Cardiac muscle cell (in vitro differentiated cells and primary cell): ENCODE measurements around the gene KISS1R. TPM values are rescaled to one million over a fixed set of nuclear protein-coding genes. Genes with fewer than 3 reads are reported as not detected.

Source experiments
- DNase-seq, 2 donors: peaks; one replicate each; pipeline versions ENCODE4 v3.0.0 to v3.0.0-alpha.2; 2010 to 2017; ENCODE audit warnings: low read depth in 1 of 2, low spot score in 1 of 2
- H3K27ac ChIP-seq: fragments of 200-600 bp; sonication (generic); 2 replicates; pipeline ENCODE4 v1.5.1; 2016
- H3K27me3 ChIP-seq: fragments of 200-600 bp; sonication (generic); 2 replicates; pipeline ENCODE4 v1.6.0; 2016; ENCODE audit warnings: control low read depth
- H3K36me3 ChIP-seq: fragments of 200-600 bp; sonication (generic); 2 replicates; pipeline ENCODE4 v1.5.1; 2016; ENCODE audit warnings: control low read depth
- H3K4me1 ChIP-seq: fragments of 200-600 bp; sonication (generic); 2 replicates; pipeline ENCODE4 v1.8.1; 2017; ENCODE audit warnings: low read depth, mild to moderate bottlenecking, mixed run types
- H3K4me3 ChIP-seq: fragments of 200-600 bp; sonication (generic); 2 replicates; pipeline ENCODE4 v1.5.1; 2016; ENCODE audit warnings: mild to moderate bottlenecking
- H3K9me3 ChIP-seq: fragments of 200-600 bp; sonication (generic); 2 replicates; pipeline ENCODE4 v1.5.1; 2017; ENCODE audit warnings: low read depth, mild to moderate bottlenecking, control low read depth
- polyA plus RNA-seq: library from polyadenylated mRNA; unstranded; fragments of >200 nt; fragmentation: Nextera tagmentation; extraction: Ambion mirVana; gene quantifications from 2 replicates; pipeline ENCODE4 v1.2.1, GENCODE V29; 2016
- total RNA-seq: library from RNA; depleted of rRNA; stranded (reverse); fragments of >200 nt; gene quantifications from 2 replicates; pipeline ENCODE4 v1.2.3, GENCODE V29; 2016
- TF ChIP-seq, protein P1 (sequence below): IDR thresholded peaks from 2 replicates; pipeline ENCODE4 v1.5.1; 2012; ENCODE audit warnings: low read depth, mild to moderate bottlenecking, low read length

Gene KISS1R
- total and polyA plus RNA-seq, 2 experiments from 2014 or later = 1.2 to 3.2 TPM

DNA sequence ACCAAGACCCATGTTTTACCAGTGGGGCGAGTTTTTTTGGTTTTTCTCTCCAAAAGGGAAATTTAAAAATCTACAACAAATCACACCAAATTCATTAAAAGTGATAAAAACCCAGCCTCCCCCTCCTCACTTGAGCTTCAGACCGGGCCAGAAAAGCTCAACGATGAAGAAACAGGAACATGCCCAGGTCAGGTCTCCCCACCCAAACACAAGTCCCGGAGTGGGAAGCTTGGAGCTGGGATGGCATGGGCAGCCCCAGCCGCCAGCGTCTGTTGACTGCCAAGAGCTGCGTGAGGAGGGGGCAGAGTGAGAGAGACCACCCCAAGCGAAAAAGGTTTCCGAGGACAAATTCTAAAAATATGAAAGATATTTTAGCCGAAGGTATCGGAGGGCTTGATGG lies 20.1 kb upstream of the KISS1R start:
- Histone ChIP-seq H3K4me3 (no peak overlapping the region), H3K27ac (no peak overlapping the region), H3K27me3 (no peaks in the 10 kb centered on the region), H3K9me3 (no peaks in the 10 kb centered on the region), H3K36me3 (no peaks in the 10 kb centered on the region), H3K4me1 (no peaks in the 10 kb centered on the region)
- no peak for DNase-seq
- TF ChIP-seq, protein P1, sequence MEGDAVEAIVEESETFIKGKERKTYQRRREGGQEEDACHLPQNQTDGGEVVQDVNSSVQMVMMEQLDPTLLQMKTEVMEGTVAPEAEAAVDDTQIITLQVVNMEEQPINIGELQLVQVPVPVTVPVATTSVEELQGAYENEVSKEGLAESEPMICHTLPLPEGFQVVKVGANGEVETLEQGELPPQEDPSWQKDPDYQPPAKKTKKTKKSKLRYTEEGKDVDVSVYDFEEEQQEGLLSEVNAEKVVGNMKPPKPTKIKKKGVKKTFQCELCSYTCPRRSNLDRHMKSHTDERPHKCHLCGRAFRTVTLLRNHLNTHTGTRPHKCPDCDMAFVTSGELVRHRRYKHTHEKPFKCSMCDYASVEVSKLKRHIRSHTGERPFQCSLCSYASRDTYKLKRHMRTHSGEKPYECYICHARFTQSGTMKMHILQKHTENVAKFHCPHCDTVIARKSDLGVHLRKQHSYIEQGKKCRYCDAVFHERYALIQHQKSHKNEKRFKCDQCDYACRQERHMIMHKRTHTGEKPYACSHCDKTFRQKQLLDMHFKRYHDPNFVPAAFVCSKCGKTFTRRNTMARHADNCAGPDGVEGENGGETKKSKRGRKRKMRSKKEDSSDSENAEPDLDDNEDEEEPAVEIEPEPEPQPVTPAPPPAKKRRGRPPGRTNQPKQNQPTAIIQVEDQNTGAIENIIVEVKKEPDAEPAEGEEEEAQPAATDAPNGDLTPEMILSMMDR = no peak

DNA sequence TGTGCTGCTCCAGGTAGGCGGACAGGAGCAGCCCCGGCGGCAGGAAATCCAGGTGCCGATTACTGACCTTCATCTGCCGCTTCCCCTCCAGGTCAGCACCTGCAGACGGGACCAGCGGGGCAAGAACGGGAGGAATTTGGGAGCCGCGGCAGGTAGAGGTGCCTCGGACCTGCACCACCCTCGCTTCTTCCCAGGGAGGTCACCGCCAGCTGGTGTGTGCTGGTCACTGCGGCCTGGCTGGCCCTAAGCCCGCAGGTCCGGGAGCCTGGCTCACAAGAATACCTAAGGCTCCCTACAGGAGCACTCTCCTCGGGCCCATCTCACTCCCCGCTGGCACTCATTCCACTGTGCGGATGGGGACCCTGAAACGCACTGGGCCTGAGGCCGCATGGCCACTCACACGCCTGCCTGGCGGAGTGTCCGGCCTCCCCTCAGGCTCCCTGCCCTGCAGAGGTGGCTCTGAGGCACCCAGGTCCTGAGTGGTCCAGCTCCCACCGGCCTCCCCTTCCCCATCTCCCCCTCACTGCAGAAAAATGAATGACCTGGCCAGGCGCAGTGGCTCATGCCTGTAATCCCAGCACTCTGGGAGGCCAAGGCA lies 19.6 kb upstream of the KISS1R start:
- Histone ChIP-seq H3K4me1 (no peaks in the 10 kb centered on the region), H3K27ac (no peak overlapping the region), H3K36me3 (no peaks in the 10 kb centered on the region), H3K27me3 (no peaks in the 10 kb centered on the region), H3K9me3 (no peaks in the 10 kb centered on the region), H3K4me3 (no peak overlapping the region)
- no peak for DNase-seq
- TF ChIP-seq, protein P1 = peak; percentile 5

DNA sequence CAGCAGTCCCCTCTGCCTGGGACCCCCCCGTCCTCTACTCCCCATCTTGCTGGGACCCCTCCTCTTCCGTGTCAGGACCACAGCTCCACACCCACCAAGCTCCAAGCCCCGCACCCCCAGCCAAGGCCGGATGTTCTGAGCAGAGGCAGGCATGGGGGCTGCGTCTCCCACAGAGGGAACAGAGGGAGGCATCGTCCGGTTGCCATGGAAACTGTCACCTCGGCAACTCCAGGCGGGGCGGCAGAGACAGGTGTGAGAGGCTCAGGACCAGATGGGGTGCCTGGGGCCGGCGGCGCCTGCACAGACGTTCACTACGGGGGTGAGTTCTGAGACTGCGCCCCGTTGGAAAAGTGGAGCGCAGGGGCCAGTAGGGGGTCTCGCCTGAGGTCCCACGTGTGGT lies 18.5 kb upstream of the KISS1R start:
- H3K36me3 ChIP-seq = no peaks in the 10 kb centered on the region
- no peaks in the 10 kb centered on the region for H3K4me1 ChIP-seq
- no peaks in the 10 kb centered on the region for H3K27me3 ChIP-seq
- TF ChIP-seq, protein P1 = no peak
- H3K4me3 ChIP-seq = no peak overlapping the region
- no peak for DNase-seq
- H3K9me3 ChIP-seq = no peaks in the 10 kb centered on the region
- no peak overlapping the region for H3K27ac ChIP-seq

DNA sequence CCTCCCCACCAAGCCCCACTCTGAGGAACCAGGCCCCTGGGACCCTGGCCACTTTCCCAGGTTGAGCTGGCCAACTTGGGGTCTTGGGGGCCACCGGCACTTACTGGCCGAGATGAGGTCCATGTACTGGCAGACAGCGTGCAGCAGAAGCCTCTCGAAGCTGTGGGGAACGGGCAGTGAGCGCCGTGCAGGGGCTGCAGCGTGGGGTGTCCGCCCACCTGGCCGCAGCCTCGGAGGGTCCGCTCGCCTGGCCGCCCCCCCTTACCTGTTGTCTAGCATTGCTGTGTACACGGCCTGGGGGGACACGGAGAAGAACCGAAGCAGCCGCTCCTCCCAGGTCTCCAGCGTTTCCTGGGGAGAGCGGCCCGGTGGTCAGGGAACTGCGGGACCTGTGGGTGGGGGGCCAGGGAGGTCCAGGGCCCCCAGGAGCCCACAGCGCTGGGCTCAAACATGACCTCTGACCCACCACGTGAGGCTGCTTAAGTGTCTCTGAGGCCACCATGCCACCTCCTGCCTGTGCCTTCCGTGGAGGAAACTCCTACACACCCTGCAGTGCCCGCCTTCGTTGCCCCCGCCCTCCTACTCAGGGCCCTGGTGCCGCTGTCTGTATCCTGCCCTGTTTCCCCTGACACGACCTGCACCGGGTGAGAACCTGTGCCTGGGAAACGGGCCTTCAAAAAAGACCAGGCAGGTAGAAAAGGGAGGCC lies 17.6 kb upstream of the KISS1R start:
- no peaks in the 10 kb centered on the region for H3K4me1 ChIP-seq
- no peaks in the 10 kb centered on the region for H3K9me3 ChIP-seq
- H3K4me3 ChIP-seq = no peak overlapping the region
- TF ChIP-seq, protein P1 = no peak
- no peak for DNase-seq
- no peaks in the 10 kb centered on the region for H3K27me3 ChIP-seq
- no peaks in the 10 kb centered on the region for H3K36me3 ChIP-seq
- H3K27ac ChIP-seq = no peak overlapping the region

DNA sequence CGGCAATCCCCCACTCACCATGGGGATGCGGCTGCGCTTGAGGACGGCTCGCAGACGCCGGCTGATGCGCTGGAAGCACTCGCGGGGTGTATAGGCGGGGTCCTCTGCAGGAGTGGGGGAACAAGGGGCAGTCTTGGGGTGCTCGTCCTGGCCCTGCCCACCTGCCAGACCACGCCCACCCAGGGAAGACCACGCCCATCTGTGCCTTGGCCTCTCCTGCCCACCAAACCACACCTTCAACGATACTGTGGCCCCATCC lies 17.2 kb upstream of the KISS1R start:
- Histone ChIP-seq H3K4me1 (no peaks in the 10 kb centered on the region), H3K9me3 (no peaks in the 10 kb centered on the region), H3K27ac (no peak overlapping the region), H3K4me3 (no peak overlapping the region), H3K36me3 (no peaks in the 10 kb centered on the region), H3K27me3 (no peaks in the 10 kb centered on the region)
- TF ChIP-seq, protein P1 = no peak
- DNase-seq = no peak
